ENCODE results near the gene BMS1.
"Not testable (repeated sequence)": the region's sequence is repeated elsewhere in the genome, so short reads cannot be mapped to it uniquely, and the experiment has no call there.

Gene BMS1

DNA sequence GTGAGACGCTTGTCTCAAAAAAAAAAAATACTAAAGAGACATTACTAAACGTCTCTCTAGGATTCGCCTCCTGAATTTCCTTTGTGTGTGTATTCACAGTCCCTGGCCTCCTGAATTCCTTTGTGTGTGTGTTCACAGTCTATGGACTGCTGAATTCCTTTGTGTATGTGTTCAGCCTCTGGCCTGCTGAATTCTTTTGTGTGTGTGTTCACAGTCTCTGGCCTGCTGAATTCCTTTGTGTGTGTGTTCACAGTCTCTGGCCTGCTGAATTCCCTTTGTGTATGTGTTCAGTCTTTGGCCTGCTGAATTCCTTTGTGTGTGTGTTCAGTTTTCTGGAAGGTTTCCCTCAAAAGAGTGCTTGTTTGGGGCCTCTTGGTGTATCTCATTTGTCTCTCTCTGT is 8.2 kb downstream of the BMS1 start:
- no peak for DNase-seq

DNA sequence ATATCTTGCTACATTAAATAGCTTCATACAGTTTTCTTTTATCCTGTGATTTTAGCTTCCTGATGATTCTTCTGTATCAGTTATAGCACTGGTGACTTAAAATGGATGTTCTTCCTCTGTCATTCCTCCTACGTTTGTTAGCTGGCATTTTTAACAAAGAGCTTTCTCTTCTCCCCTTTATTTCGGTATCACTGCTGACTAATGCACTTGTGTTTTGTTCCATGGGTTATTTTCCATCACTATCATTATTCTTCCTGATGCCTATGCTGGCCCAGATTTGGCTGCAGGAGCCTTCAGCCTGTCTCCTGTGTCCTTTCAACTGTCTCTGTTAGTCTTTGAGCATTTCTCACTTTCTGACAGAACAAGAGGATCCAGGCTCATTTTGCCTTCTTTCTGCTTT is 13.1 kb downstream of the BMS1 start:
- DNase-seq, result no peak

DNA sequence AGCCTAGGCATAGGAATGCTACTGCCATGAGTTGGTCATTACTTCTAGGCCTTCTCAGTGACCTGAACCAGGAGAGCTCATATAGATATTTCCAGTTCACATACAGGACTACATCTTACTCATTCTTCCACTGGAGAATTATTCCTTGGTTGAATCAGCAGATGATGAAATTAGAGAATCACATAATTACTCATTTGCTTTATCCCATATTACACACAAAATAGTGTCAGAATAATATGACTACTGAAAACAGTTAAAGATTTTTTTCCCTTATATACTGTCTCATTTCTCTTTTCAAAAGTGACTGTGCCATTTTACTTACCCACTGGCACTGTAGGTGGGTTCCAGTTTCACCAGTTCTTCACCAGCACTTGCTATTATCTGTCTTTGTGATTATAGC is 18.5 kb downstream of the BMS1 start:
- DNase-seq, result no peak

DNA sequence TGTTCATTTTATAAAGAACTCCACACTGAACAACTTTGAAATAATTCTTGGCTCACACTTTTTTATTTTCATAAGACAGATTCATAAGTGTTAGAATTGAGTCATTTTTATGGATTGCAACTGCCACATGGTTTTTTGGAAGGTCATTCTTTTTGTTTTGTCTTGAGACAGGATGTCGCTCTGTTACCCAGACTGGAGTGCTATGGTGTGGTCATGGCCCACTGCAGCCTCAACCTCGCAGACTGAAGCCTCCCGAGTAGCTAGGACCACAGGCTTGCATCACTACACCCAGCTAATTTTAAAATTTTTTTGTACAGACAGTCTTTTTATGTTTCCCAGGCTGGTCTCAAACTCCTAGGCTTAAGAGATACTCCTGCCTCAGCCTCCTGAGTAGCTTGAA is 20.3 kb downstream of the BMS1 start:
- DNase-seq, result no peak

DNA sequence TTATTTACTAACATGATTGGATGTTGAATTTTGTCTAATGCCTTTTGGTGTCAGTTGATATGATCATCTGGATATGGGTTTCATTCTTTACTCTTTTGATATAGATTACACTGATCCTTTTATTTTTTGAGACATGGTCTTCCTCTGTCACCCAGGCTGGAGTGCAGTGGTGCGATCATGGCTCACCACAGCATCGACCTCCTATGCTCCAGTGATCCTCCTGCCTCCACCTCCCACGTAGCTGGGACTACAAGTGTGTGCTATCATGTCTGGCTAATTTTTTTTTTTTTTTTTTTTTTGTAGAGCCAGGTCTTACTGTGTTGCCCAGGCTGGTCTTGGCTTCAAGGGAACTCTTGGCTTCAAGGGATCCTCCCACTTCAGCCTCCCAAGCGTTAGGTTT is 27.1 kb downstream of the BMS1 start:
- DNase-seq, result no peak

DNA sequence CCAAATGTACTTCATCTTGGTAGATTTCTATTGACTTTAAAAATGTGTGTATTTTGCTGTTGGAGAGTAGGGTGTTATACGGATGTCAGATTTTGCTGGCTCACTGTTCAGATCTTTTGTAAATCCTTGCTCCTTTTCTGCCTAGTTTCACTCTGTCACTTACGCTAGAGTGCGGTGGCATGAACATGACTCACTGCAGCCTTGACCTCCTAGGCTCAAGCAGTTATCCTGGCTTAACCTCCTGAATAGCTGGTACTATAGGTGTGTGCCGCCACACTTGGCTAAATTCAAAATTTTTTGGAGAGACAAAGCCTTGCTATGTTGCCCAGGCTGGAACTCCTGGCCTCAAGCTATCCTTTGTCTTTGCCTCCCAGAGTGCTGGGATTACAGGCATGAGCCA is 29.4 kb downstream of the BMS1 start:
- no peak for DNase-seq

DNA sequence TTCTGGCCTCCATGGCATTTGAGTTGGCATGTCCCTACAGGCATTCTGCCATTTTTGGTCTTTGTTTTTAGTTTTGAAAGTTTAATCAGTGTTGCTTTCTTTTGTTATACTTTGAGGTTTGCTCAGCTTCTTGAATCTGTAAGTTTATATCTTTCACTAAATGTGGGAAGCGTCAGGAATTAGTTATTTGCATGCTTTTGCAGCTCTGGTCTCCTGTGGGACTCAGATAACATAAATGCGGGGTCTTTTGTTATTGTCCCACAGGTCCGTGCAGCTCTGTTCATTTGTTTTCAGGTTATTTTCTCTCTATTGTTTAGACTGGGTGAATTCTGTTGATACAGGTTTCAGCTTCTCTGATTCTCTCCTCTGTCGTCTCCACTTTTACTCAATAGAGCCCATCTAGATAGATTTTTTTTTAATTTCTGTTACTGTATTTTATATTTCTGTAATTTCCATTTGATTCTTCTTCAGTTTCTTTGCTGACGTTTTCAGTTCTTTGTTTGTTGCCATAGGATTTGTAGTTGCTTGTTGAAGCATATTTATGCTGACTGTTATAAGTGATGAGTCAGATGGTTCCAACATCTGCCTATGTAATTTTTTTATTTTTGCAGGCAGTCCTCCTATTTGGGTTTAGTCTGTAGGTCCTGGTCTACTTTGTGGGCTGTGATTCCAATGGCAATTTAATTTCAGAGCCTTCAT is 31.5 kb downstream of the BMS1 start:
- not testable (repeated sequence) for DNase-seq

DNA sequence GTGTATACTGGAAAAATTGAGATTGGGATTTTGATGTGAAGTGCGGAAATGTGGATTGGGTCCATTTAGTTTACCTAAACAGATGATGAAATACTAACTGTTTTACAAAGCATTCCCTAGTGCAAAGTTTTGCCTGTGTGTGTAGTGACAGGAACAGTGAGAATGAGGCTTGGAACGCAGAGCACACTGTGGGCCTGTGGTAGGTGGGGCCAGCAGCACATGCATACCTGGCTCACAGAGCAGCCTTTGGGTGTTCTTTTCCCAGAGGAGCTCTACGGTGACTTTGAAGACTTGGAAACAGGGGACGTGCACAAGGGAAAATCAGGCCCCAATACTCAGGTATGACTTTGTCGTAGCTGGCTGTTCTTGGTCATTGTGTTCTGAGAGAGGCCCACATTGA is 33.7 kb downstream of the BMS1 start:
- DNase-seq, result not testable (repeated sequence)

DNA sequence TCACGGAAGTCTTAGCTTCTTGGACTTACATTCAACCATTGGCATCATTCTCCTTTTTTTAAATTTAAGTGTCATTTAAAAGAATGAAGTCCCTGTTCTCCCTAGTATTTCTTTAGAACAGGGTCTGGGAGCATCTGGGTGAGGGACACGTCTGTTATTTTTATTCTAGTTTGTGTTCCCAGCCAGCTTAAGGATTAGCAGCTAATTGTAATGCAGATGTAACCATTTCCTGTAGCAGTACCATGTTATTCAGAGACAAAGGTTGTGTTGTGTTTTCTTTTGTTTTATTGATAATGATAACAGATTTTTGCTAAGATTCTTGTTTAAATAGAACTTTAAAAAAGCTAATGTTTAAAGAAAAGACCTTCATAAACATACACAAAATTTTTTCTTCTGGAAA is 34.3 kb downstream of the BMS1 start:
- DNase-seq, result no peak

DNA sequence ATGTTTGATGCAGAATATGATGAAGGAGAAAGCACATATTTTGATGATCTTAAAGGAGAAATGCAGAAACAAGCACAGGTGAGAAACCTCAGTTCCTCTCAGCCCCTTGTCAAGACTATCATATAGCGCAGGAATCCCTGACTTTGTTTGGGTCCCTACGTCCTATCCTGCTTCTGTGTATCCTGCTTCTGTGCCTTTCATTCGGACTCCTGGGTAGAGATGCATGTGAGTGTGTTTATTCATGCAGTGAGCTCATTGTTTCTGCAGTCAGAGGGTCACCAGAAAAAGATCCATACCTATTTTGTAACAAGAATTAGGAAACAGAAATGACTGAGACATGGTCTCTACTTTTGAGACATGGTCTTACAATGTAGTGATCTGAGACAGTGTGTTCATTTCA is 34.8 kb downstream of the BMS1 start:
- DNase-seq, result not testable (repeated sequence)

DNA sequence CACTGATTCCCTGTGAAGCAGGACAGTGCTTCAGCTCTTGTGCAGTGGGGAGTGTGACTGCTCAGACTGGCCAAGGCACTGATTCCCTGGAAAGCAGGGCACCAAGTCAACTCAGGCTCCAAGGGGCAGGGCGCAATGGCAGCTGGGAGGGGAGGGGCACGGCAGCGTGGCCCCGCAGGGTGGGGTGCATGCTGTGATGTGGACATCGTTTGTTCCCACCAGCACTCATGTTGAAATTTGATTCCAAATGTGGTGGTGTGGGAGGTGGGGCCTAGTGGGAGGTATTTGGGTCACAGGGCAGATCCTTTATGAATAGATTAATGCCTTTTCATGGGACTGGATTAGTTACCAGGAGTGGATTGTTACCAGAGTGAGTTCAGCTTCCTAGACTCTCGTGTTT is 44.2 kb downstream of the BMS1 start:
- not testable (repeated sequence) for DNase-seq

DNA sequence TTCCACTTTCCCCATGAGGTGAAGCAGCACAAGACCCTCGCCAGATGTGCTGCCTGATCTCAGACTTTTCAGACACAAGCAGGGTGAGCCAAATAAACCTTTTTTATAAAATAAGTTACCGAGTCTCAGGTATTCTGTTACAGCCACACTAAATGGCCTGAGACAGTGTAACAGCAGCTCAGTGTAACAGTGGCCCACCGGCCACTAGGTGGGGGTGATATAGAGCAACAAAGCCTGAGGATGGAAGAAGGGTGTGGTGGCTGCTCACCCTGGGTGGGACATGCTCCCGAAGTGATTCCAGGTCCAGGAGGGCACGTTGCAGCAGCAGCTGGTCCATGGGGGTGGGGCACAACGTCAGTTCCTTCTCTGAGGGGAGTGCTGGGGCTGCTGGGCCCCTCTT is 44.6 kb downstream of the BMS1 start:
- DNase-seq, result no peak

DNA sequence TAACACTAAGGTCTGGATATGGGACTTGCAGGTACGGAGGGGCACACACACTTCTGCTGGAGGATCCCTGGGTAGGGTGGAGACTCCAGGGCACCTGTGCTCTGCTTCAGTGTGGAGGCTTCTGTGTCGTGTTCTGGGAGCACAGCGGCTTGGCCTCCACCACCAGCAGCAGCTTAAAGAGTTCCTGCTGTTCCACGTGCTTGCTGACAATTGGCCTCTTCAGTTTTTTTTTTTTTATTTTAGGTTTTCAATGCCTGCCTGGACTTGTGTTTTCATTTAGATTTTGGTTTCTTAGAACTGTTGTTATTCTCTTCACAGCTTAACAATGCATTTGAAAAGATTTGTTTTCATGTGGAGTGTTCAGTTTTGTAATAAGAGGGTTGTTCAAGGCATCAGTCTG is 45.8 kb downstream of the BMS1 start:
- not testable (repeated sequence) for DNase-seq

DNA sequence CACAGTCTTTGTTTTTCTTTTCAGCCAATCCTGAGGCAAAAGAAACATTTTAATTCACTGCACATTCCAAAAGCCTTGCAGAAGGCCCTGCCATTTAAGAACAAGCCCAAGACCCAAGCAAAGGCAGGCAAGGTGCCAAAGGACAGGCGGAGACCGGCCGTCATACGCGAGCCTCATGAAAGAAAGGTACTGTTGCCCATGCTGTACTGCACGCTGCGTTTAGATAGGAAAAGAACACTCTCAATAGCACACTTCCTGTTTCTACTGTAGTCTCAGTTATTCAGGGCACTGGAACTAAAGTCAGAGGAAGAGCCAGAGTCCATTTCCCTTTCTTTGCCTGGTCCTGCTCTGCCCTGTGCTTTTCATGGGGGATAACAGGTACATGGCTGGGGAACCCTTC is 47.6 kb downstream of the BMS1 start:
- no peak for DNase-seq

DNA sequence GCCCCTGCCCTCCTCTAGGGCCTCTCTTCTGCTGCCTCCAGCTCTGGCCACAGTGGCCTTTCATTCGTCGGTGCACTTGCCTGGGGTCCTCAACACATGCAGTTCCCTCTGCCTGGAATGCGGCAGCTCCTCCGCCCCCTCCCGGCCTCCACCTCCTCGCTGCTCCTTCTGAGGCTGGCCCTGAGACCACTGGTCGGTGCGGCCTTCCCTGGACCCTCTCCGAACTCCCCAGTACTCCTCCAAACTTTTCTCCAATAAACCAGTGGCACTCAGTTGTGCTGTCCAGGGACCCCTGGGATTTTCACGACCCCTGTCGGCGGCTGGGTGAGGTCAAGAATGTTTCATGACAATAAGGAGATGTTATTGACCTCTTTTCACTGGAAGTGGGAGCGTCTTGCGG is 53.5 kb downstream of the BMS1 start:
- DNase-seq, result no peak

DNA sequence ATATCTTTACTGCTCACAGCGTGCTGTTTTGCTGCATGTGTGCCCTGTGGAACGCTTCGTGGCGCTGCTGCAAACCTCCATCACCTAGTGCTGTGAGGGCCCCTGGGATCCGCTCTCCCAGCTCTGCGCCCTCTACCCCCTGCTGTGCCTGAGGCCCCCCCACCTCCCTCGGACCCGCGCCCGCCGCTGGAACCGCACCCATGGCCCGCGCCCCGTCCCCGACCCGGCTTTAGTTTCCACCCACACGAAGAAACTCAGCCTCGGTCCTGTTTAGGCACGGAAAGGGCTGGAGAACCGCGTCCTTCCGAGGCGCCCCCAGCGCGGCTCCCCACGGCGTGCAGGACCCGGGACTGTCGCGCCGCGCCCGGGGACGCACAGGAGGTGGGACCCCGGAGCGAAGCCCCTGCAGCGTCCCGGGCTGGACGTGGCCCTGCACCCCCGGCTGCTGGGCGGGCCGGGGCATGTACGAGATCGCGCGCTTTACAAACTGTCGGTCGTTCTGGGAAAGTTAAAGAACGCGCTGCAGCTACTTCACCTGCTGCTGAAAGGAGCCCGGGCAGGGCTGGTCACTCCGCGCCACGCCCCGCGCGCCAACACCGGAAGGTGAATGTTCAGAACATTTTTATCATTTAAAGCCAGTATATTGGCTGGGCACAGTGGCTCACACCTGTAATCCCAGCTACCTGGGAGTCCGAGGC is 54.3 kb downstream of the BMS1 start:
- no peak for DNase-seq

DNA sequence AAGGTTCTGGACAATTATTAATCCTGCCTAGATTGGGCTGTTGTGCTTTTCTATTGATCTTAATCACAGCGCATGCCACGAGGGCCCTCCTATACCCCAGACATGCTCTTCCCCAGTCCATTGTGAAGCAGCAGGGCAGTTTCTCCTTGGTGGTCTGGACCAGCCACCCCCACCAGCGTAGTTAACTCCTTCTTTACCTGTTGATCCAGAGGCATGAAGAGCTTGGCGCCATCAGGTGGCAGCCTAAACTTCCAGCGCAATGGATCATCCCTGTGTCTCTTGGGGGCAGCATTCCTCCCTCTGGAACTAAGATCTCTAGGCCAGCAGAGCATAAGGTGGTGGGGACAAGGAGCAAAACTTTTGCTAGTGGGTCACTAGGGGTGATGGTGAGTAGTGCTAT is 62.2 kb downstream of the BMS1 start:
- DNase-seq, result not testable (repeated sequence)

DNA sequence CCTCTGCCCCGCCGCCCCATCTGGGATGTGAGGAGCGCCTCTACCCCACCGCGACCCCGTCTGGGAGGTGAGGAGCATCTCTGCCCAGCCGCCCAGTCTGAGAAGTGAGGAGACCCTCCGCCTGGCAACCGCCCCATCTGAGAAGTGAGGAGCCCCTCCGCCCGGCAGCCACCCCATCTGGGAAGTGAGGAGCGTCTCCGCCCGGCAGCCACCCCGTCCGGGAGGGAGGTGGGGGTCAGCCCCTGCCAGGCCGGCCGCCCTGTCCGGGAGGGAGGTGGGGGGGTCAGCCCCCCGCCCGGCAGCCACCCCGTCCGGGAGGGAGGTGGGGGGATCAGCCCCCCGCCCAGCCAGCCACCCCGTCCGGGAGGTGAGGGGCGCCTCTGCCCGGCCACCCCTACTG is 64.7 kb downstream of the BMS1 start:
- DNase-seq, result not testable (repeated sequence)

DNA sequence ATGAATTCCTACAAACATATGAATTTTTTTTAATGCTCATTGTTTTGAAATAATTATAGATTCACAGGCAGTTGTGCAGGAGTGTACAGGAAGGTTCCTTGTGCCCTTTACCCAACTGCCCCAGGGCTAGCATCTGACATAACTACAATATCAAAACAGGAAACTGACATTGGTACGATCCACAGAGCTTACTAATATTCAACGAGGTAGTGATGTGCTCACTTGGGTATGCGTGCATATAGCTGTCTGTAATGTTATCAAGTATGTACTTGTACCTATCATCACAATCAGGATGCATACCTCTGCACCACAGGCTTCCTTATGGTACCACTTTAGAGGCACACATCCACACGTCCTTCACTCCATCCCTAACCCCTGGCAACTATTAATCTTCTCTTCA is 68.3 kb downstream of the BMS1 start:
- DNase-seq, result no peak

DNA sequence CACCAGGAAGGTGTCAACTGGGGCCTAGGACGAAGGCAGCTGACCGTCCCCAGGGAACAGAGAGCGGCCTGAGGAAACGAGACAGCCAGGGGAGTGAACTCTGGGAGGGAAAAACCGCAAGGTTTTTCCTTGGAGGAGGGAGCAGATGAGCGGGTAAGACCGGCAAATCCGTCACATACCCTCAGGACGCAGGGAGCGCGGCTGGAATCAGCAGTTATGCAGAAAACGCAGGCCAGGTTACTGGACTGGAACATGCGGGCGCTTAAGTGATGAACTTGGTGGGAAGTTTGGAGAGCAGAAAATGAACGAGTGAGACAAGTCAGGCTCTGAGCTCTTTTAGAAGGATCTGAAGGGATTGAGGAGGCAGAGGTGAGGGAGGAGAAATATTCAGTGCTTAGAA is 76.7 kb downstream of the BMS1 start:
- DNase-seq, result no peak

DNA sequence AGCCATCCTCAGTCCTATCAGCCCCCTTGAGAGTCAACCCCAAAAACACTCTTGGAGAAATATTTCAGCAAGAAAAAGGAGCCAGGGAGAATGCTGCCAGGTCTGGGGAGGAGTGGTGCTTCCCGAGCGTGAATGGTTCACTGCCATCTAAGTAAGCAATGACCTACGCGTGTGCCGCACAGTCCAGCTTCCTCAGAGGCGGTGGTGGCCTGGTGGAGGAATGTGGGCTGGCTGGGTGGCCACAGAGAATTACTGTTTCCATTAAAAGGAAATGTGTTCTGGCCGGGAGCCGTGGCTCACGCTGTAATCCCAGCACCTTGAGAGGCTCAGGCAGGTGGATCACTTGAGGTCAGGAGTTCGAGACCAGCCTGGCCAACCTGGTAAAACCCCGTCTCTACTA is 77.4 kb downstream of the BMS1 start:
- not testable (repeated sequence) for DNase-seq

DNA sequence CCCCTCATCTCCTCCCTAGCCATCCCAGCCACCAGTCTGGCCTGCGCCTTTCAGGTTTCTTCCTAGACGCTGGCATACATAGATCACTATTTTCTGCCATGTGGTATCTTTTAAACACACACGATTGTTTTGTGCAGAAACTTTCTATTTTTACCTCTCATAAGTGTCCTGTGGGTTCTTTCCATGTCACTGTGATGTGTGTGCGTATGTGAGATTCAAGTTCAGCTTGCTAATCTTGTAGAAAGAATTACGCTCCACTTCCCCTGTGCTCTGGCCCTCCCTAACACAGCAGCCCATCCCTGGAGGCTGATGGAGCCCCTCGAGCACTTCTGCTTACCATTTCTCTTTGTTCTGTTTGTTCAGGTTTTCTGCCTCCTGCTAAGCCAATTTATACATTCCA is 80.2 kb downstream of the BMS1 start:
- not testable (repeated sequence) for DNase-seq

DNA sequence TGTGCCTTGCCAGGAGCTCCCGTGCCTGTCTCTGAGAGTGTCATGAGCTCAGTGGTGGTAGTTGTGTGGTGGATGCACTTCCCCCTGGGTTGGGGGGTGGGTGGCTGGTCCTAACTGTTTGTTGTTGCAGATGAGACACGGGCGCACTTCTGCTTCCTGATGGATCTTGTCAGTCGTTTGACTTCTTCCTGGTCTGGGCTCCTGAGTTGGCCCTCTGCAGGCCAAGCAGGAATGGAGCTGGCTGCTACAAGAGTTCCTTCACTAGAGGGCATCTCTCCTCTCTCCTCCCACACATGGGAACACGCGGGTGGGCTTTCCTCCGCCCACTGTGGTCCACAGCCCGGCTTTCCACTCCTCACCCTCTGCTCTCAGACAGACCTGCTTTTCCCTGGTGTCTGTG is 82.0 kb downstream of the BMS1 start:
- no peak for DNase-seq

DNA sequence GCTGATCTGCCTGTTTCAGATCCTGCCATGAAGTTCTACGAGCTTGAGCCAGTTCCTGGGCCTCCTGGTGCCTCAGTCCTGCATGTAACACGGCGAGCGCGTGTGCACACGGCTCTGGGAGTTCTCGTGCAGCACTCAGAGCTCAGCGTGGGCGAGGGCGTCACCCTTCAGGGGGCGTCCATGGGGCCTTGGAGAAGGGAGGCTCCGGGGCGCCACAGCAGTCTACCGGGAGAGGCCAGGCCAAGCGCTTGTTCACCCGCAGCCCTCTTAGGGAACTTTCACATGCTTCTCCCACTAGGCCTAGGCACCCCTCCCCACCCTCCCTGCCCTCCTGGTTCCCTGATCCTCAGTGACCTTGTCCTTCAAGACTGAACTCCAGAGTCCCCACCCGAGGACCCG is 83.1 kb downstream of the BMS1 start:
- DNase-seq, result no peak
